ENCODE results near the gene CPXM2. TPM values are rescaled to one million over a fixed set of nuclear protein-coding genes. Genes with fewer than 3 reads are reported as not detected.

The CPXM2 gene
- total RNA-seq, 1 experiment from 2014 or later, result not detected

- ChIA-PET POLR2A (no interaction called here), CTCF (no interaction called here)
- H3K27me3 Mint-ChIP-seq (ENCODE audit: insufficient read depth, unreplicated experiment), result no peaks in the 10 kb centered on the region
- no peak overlapping the region for H3K4me3 Mint-ChIP-seq (ENCODE audit: unreplicated experiment)
- H3K9me3 Mint-ChIP-seq (ENCODE audit: unreplicated experiment), result no peaks in the 10 kb centered on the region
- TF ChIP-seq CTCF (IDR thresholded peaks at IDR 0.05; ENCODE audit: unreplicated experiment), result no peak
- no peak for DNase-seq (ENCODE audit: unreplicated experiment)
- intact Hi-C loops (cut with micrococcal nuclease), result no loop called here
- no peaks in the 10 kb centered on the region for H3K36me3 Mint-ChIP-seq (ENCODE audit: insufficient read depth, unreplicated experiment)
- no peak overlapping the region for H3K27ac Mint-ChIP-seq (ENCODE audit: low read depth, unreplicated experiment)
- H3K4me1 Mint-ChIP-seq (ENCODE audit: insufficient read depth, unreplicated experiment), result no peaks in the 10 kb centered on the region
- BruUV-seq (replicated peaks), result no TSS peak
Observed at GRCh38 chr10:123886292-123886691, 5.3 kb downstream of the CPXM2 start.

- no TSS peak for BruUV-seq (replicated peaks)
- Mint-ChIP-seq H3K36me3 (ENCODE audit: insufficient read depth, unreplicated experiment) (no peaks in the 10 kb centered on the region), H3K27ac (ENCODE audit: low read depth, unreplicated experiment) (no peak overlapping the region), H3K9me3 (ENCODE audit: unreplicated experiment) (no peaks in the 10 kb centered on the region), H3K4me1 (ENCODE audit: insufficient read depth, unreplicated experiment) (no peaks in the 10 kb centered on the region), H3K4me3 (ENCODE audit: unreplicated experiment) (no peak overlapping the region), H3K27me3 (ENCODE audit: insufficient read depth, unreplicated experiment) (no peaks in the 10 kb centered on the region)
- POLR2A ChIA-PET, result no interaction called here
- intact Hi-C loops (cut with micrococcal nuclease), result no loop called here
- CTCF ChIA-PET, result no interaction called here
- no peak for TF ChIP-seq CTCF (IDR thresholded peaks at IDR 0.05; ENCODE audit: unreplicated experiment)
- peak; percentile 24 for DNase-seq (ENCODE audit: unreplicated experiment)
Observed at GRCh38 chr10:123885406-123886170, 6.0 kb downstream of the CPXM2 start.

GRCh38 chr10:123884907-123885381 is 6.7 kb downstream of the CPXM2 start:
- no peak overlapping the region for H3K27ac Mint-ChIP-seq (ENCODE audit: low read depth, unreplicated experiment)
- ChIA-PET POLR2A (no interaction called here), CTCF (no interaction called here)
- no TSS peak for BruUV-seq (replicated peaks)
- H3K27me3 Mint-ChIP-seq (ENCODE audit: insufficient read depth, unreplicated experiment), result no peaks in the 10 kb centered on the region
- no peak for TF ChIP-seq CTCF (IDR thresholded peaks at IDR 0.05; ENCODE audit: unreplicated experiment)
- DNase-seq (ENCODE audit: unreplicated experiment), result no peak
- H3K36me3 Mint-ChIP-seq (ENCODE audit: insufficient read depth, unreplicated experiment), result no peaks in the 10 kb centered on the region
- intact Hi-C loops (cut with micrococcal nuclease), result no loop called here
- H3K4me3 Mint-ChIP-seq (ENCODE audit: unreplicated experiment), result no peak overlapping the region
- H3K4me1 Mint-ChIP-seq (ENCODE audit: insufficient read depth, unreplicated experiment), result no peaks in the 10 kb centered on the region
- H3K9me3 Mint-ChIP-seq (ENCODE audit: unreplicated experiment), result no peaks in the 10 kb centered on the region

- BruUV-seq (replicated peaks), result no TSS peak
Observed at GRCh38 chr10:123884351-123884906, 7.2 kb downstream of the CPXM2 start.

More at GRCh38 chr10:123884351-123884906, 7.2 kb downstream of the CPXM2 start:
- H3K27me3 Mint-ChIP-seq (ENCODE audit: insufficient read depth, unreplicated experiment), result no peaks in the 10 kb centered on the region
- no peak for DNase-seq (ENCODE audit: unreplicated experiment)
- no peaks in the 10 kb centered on the region for H3K36me3 Mint-ChIP-seq (ENCODE audit: insufficient read depth, unreplicated experiment)
- ChIA-PET POLR2A (no interaction called here), CTCF (no interaction called here)
- H3K4me3 Mint-ChIP-seq (ENCODE audit: unreplicated experiment), result no peak overlapping the region
- H3K9me3 Mint-ChIP-seq (ENCODE audit: unreplicated experiment), result no peaks in the 10 kb centered on the region
- no peak overlapping the region for H3K27ac Mint-ChIP-seq (ENCODE audit: low read depth, unreplicated experiment)
- TF ChIP-seq CTCF (IDR thresholded peaks at IDR 0.05; ENCODE audit: unreplicated experiment), result no peak
- H3K4me1 Mint-ChIP-seq (ENCODE audit: insufficient read depth, unreplicated experiment), result no peaks in the 10 kb centered on the region
- intact Hi-C loops (cut with micrococcal nuclease), result no loop called here
